HG03521 (cell line): ENCODE results near the gene LYSET.
A peak's percentile ranks its signal among the peaks of the same experiment; 100 is the strongest.
"Not testable (repeated sequence)": the region's sequence is repeated elsewhere in the genome, so short reads cannot be mapped to it uniquely, and the experiment has no call there.

Source experiments
- ATAC-seq: cut with Tn5 transposase; IDR thresholded peaks from one replicate; pipeline ENCODE4 v1.9.1; 2021; ENCODE audit warnings: mild to moderate bottlenecking, moderate library complexity; ENCODE audit not compliant: unreplicated experiment

LYSET gene

DNA sequence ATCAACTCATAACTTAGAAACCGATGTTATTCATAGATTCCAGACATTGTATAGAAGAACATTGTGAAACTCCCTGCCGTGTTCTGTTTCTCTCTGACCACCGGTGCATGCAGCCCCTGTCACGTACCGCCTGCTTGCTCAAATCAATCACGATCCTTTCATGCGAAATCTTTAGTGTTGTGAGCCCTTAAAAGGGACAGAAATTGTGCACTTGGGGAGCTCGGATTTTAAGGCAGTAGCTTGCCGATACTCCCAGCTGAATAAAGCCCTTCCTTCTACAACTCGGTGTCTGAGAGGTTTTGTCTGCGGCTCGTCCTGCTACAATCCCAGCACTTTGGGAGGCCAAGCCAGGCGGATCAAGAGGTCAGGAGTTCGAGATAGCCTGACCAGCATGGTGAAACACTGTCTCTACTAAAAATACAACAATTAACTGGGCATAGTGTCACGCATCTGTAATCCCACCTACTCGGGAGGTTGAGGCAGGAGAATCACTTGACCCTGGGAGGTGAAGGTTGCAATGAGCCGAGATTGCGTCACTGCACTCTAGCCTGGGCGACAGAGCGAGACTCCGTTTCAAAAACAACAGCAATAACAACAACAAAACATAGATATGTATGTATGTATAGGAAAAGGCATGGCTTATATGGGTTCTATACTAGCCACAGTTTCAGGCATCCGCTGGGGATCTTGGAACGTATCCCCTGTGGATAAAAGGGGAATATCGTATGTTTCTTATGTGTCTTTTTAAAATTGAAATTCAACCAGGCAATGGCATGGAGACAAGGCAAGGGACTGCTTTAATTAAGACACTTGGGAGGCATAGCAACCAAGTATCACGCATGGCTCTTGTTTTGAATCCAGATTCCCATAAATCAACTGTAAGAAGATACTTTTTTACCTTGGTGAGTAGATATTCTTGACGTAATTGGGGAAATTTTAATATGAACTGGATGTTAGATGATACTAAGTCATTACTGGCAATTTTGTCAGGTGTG, 19.5 kb upstream of the LYSET start:
- ATAC-seq, result not testable (repeated sequence)

DNA sequence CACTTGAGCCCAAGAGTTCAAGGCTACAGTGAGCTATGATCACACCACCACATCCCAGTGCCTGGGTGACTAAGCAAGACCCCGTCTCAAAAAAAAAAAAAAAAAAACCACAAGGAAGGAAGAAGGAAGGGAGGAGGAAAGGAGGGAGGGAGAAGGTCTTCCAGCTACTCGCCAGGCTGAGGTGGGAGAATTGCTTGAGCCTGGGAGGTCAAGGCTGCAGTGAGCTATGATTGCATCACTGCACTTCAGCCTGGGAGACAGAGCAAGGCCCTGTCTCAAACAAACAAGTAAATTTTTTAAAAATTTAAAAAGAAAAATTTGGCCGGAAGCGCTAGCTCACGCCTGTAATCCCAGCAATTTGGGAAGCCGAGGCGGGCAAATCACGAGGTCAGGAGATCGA, 16.5 kb upstream of the LYSET start:
- ATAC-seq, result not testable (repeated sequence)

DNA sequence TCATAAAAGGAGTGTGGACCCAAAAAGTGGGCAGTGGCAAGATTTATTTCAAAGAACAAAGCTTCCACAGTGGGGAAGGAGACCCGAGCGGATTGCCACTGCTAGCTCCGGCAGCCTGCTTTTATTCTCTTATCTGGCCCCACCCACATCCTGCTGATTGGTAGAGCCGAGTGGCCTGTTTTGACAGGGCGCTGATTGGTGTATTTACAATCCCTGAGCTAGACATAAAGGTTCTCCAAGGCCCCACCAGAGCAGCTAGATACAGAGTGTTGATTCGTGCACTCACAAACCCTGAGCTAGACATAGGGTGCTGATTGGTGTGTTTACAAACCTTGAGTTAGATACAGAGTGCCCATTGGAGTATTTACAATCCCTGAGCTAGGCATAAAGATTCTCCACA, 15.5 kb upstream of the LYSET start:
- ATAC-seq, result not testable (repeated sequence)

DNA sequence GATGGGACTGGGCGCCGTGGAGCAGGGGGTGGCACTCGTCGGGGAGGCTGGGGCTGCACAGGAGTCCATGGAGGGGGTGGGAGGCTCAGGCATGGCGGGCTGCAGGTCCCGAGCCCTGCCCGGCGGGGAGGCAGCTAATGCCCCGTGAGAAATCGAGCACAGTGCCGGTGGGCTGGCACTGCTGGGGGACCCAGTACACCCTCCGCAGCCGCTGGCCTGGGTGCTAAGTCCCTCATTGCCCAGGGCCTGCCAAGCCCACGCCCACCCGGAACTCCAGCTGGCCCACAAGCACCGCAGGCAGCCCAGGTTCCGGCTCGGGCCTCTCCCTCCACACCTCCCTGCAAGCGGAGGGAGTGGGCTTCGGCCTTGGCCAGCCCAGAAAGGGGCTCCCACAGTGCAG, 15.0 kb upstream of the LYSET start:
- ATAC-seq, result not testable (repeated sequence)

DNA sequence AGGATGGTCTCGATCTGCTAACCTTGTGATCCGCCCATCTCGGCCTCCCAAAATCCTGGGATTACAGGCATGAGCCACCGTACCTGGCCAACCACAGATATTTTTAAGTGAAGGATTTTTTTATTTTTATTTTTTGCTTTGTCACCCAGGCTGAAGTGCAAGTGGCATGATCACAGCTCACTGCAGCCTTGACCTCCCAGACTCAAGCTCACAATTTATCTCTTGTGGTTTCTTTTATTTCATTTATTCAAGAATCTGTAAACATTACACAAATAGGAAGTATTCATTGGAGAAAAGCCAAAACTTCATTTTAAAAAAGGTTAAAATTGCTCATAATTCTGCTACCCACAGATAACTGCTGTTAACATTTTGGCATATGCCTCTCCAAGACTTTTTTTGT, 13.7 kb upstream of the LYSET start:
- ATAC-seq, result no peak

DNA sequence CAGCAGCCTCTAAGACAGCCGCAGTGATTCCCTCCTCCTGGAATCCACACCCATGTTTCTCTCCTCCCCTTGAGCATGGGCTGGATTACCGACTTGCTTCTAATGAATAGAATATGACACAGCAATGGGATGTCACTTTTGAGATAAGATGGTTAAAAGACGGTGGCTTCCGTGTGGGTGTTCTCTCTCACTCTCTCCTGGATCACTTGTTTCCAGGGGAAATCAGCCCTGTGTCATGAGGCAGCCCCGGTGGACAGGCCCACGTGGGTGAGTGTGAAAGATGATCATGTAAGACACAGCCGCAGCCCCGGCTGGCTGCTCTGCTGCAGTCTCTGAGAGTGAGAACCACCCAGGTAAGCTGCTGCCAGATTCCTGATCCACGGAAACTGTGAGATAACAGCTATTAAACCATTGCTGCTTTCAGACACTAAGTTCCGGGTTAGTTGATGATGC, 11.1 kb upstream of the LYSET start:
- no peak for ATAC-seq

DNA sequence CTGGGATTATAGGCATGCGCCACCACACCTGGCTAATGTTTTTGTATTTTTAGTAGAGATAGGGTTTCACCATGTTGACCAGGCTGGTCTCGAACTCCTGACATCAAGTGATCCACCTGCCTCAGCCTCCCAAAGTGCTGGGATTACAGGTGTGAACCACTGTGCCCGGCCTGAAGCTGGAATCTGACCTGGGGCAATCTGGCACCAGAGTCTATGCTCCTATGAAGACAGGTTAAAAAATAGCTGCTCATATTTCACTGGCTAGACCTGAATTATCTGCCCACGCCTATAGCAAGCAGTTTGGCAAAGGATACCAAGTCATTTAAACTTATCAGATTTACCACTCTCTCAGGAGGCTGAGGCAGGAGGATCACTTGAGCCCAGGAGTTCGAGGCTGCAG, 10.4 kb upstream of the LYSET start:
- not testable (repeated sequence) for ATAC-seq

DNA sequence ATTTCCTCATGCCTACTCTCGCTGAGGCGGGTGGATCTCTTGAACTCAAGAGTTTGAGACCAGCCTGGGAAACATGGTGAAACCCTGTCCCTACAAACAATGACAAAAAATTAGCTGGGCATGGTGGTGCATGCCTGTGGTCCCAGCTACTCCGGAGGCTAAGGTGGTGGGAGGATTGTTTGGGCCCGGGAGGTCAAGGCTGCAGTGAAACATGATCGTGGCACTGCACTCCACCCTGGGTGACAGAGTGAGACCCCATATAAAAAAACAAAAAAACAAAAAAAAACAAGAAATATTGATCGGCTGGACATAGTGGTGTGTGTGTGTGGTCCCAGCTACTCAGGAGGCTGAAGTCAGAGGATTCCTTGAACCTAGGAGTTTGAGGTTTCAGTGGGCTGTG, 9.6 kb upstream of the LYSET start:
- ATAC-seq, result no peak

DNA sequence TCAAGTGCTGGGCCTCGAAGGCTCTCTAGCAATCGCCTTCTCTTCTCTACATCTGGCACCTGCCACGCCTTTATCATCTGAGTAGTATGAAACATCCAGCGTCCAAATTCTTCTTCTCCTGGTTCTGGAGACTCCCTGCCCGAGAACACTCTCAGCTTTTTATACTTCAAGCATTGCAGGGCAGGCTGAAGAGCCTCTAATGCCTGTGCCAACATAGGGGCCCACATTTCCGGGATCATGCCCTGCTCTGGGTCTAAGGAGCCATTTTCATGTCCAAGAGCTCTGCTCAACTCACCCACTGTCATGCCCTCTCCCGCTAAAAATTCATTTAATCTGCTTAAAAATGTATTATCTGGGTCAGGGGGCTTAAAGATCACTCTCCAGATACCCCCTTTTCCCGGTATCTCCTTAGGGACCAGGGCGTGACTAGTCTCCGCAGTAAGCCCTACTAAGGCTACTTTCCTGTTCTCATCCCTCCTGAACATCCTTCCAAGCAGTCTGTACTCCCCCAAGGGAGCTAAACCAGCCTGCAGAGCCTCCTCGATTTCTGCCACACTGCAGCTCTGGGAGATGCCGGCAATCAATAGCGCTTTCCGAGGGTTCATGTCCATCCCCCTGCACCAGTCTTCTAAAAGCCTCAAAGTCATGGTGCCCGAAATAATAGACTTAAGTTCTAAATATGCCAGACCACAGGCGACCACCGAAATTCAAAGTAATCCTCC, 1.4 kb upstream of the LYSET start:
- no peak for ATAC-seq

DNA sequence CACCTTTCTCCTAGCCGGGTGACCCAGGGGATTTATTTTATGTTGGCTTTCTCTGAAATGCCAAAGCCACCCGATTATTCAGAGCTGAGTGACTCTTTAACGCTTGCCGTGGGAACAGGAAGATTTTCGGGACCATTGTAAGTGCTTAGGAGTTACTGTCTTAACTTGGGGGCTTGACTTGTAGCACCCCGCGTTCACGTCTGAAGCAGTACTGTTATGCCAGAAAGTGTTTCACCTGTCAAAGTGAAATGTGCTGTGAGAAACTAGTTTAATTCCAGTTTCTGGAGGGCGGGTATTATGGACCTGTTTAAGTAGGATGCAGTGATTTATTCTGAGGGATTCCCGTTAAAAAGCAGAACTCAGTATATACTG, 218 bp downstream of the LYSET start:
- no peak for ATAC-seq

DNA sequence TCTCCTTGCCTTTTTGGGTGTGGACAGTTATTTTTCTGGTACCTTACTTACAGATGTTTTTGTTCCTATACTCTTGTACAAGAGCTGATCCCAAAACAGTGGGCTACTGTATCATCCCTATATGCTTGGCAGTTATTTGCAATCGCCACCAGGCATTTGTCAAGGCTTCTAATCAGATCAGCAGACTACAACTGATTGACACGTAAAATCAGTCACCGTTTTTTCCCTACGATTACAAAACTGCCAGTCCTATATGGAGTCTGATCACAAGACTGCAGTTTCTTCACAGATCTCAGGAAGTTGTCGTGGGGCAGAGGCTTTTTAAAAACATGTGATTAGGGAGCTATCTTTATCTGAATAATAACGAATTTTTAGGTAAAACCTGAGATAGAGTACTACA, 1.3 kb downstream of the LYSET start:
- no peak for ATAC-seq

DNA sequence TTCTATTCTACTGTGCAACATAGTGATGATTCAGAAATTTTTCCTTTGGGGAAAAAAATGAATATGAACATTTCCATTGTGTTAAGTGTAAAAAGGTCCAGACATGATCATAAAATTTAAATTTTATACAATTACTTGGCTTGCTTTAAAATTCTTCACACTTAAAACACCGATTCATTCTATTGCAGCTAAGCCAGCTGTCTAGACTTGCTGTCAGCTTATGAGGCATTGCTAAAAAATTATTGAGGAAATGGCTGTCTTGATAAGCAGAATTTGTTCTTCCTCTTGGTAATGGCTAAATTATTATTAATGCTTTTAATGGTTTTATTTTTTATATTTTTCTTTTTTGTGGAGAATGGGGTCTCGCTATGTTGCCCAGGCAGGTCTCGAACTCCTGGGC, 1.8 kb downstream of the LYSET start:
- no peak for ATAC-seq

DNA sequence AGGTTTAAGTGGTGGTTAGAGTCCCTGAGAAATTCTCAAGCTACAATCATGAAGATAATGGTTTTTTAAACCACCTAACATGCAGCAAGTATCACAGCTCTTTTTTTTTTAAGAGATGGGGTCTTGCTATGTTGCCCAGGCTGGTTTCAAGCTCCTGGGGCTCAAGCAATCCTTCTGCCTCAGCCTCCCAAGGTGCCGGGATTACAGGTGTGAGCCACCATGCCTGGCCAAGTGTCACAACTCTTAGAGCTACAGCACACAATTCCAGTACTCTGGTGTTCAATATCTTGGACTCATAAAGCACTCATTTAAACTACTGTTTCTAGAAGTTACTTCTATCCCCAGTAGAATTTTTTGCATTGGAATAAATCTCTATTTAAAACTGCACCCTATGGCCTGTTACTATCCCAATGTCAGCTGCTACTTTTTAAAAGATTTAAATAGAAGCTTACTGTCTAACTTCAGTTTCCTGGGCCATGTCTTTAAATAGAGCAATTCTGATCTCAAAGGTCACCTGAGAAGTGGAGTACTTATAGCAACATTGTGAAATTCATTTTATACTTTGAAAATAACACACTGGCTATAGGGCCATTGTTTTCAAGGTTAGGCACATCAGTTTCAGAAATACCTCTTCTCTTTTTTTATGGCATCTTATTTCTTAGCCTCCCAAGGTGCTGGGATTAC, 10.3 kb downstream of the LYSET start:
- no peak for ATAC-seq

DNA sequence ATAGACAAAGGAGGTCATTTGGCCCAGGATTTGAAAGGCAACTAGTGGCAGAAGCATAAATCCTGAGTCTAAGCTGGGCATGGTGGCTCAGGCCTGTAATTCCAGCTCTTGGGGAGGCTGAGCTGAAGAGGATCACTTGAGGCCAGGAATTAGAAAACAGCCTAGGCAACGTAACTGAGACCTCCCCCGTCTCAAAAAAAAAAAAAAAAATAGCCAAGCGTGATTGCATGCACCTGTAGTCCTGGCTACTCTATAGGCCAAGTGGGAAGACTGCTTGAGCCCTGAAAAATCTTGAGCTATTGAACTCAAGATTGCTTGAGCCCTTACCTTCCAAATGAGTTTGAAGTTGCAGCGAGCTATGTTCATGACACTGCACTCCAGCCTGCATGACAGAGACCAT, 13.9 kb downstream of the LYSET start:
- no peak for ATAC-seq

DNA sequence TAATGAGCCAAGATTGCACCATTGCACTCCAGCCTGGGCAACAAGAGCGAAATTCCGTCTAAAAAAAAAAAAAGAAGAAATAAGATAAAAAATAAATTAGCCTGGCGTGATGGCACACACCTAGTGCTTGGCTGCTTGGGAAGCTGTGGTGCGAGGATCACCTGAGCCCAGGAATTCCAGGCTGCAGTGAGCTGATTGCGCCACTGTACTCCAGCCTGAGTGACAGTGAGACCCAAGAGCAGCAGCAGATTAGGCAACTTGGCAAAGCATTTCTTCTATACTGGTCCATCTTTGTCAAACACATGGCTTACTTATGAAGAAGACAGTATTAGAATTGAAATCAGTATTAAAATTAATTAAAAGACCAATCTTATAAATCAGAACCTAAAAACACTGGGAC, 15.4 kb downstream of the LYSET start:
- ATAC-seq, result no peak

DNA sequence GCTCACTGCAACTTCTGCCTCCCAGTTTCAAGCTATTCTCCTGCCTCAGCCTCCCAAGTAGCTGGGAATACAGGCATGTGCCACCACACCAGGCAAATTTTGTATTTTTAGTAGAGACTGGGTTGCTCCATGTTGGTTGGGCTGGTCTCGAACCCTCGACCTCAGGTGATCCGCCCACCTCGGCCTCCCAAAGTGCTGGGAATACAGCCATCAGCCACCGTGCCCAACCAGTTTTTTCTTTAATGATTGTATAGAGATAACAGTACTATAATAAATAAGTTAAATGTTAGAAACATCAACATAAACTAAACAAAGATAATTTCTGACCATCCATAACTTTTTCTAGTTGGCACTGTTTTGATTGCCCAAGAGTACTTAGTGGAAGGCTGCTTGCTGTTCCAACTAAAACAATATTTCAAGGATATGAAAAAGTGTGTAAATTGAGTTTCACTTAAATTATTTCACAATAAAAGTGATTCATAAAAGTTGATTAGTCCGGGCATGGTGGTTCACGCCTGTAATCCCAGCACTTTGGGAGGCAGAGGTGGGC, 16.1 kb downstream of the LYSET start:
- no peak for ATAC-seq

DNA sequence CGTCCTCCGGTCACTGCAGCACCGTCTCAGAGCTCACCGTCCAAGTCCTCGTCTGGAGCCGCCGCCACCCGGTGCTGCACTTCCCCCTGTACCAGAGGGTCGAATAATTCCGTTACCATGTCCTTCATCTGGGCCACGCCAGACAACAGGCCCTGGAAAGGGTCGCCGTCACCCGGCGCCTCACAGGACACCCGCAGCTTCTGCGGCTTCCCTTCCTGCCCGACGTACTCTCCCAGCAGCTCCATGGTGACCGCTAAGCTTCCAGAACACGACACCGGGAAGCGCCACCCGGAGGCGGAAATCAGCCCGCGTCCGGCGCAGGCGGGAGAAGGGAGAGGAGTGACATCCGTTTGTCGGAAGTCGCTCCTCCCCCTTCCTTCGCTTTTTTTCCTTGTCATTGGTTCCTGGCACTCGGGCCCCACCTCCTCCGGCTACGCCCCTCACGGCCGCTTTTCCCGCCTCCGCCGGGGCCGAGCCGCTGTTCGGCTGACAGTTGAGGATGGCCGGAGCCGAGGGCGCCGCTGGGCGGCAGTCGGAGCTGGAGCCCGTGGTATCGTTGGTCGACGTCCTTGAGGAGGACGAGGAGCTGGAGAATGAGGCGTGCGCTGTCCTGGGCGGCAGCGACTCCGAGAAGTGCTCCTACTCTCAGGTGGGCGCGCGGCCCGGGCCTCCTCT, 21.8 kb downstream of the LYSET start, which contains the start of the genes GON7 and UBR7:
Gene GON7 (minus strand): TSS at position 273 of the 675 bp plus-strand sequence. CDS start 28 bp downstream, at position 245.
Gene UBR7 (plus strand): TSS at position 464 of the 675 bp plus-strand sequence. CDS start 36 bp downstream, at position 500.
- ATAC-seq, result peak; percentile 80

DNA sequence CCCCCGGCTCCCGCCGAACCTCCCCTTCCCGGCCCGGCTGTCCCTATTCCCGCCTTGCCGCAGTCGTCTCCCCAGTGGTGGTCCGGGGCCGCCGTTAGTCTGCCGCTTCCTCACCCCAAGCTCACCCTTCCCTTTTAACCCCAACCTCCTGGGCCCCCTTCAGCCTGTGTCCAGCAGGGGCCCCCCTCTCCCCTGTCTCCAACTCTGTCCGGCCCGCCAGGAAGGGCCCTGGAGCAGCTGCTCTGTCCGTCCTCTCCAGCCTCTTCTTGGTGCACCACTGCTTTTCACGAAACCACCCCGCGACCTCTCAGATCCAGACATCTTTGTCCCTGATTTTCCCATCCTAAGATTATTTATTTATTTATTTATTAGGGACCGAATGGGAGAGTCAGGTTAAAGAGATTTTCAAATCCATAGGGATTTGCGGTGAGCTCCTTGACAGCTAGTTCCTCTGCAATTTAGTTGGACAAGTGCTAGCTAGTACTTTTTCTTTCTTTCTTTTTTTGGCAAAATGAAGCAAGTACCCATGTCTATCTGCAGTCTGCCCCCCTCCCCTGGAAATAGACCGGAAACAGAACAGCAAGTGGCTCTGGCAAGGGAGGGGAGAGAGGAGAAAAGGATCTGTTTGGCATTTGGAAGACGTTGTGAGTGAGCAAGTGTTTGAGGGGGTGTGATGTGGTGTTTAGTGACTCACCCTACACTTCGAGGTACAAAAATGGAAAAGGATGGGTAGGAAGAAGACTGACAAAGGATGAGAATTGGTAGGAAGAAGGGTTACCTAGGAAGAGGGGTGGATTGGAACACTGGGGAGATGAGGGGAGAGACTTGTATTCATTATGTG, 22.6 kb downstream of the LYSET start:
- ATAC-seq, result peak; percentile 25

DNA sequence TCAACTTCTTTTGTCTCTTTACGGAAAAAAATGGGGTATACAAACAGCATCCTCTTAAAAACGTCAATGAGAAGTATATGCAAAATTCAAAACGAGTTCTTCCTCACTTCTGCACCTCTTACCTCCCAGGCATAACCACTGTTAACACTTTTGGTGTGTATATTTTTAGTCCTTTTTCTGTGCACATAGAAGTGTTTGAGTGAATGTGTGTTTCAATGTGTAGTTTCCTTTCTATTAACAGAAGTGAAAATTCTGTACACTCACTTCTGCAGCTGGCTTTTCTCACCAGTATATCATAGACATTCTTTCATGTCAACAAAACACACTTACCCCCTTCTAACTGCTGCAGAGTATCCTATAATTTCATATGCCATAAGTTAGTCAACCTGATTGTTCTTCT, 27.3 kb downstream of the LYSET start:
- peak; percentile 55 for ATAC-seq
